Measurements from ENCODE around the gene MESP2.
"Not testable (repeated sequence)": the region's sequence is repeated elsewhere in the genome, so short reads cannot be mapped to it uniquely, and the experiment has no call there.

The MESP2 gene

GRCh38 chr15:89781891-89782618 lies 5.9 kb downstream of the MESP2 start:
- DNase-seq = peak; percentile 16

DNA sequence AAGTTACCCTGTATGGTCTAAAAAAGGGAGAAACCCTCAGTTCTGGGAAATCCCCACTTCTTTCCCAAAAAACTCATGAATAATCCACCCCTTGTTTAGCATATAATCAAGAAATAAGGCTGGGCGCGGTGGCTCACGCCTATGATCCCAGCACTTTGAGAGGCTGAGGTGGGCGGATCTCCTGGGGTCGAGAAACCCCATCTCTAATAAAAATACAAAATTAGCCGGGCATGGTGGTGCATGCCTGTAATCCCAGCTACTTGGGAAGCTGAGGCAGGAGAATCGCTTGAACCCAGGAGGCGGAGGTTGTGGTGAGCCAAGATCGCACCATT lies 6.5 kb downstream of the MESP2 start:
- DNase-seq = not testable (repeated sequence)

GRCh38 chr15:89783111-89783860 lies 7.2 kb downstream of the MESP2 start:
- no peak for DNase-seq

DNA sequence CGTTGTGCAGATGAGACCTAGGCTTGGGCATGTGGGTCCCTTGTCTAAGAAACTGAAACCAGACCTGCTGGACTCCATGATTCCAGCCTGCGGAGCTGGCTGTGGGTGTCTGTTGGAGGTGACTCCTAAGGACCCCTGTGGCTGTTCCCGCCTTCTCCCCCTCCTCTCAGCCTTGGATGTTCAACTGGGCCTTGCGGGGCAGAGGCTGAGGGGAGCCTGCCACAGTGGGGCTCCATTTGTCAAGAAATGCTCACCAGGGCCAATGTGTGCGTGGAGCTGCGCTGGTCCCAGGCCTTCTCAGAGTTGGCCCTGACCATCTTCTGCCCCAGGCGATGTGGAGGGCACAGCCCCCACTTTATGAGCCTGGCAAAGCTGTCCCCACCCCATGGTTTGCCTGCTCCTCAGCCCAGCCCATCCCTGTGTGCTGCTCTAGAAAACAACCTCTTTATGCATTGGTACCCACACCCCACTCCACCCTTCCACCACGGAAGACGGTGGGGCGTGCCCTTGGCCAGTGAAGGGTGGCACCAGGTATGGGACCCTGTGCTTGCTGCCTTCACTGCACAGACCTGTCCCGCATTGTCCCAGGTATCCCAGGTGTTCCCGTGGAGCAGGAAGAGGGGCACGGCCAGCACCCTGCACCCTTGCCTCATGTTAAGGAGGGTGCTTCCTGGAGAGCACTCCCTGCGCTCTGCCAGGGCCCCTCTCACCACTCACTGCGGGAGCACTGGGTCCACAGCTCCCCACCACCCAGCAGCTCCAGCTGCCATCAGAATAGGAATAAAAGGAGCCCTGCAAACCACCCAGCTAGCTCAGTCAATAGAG lies 7.9 kb downstream of the MESP2 start:
- no peak for DNase-seq

DNA sequence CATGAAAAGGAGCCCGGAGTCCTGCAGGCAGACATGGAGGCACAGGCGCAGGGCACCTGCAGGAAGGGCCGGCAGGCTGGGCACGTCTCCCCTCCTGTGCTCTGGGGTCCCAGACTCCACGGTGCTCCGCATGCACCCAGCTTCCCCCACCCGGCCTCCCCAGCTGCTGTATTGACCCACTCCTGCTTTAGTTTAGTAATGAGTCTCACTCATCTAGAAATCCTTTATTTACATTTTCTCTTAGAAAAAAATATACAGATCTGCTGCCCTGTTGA lies 8.5 kb downstream of the MESP2 start:
- no peak for DNase-seq

- no peak for DNase-seq
Observed at GRCh38 chr15:89785064-89785773, 9.1 kb downstream of the MESP2 start.

GRCh38 chr15:89785774-89786140 lies 9.6 kb downstream of the MESP2 start:
- no peak for DNase-seq

GRCh38 chr15:89787944-89788343 lies 11.8 kb downstream of the MESP2 start:
- no peak for DNase-seq

GRCh38 chr15:89788585-89788984 lies 12.5 kb downstream of the MESP2 start:
- DNase-seq = not testable (repeated sequence)

- no peak for DNase-seq
Observed at GRCh38 chr15:89790206-89790605, 14.1 kb downstream of the MESP2 start.

DNA sequence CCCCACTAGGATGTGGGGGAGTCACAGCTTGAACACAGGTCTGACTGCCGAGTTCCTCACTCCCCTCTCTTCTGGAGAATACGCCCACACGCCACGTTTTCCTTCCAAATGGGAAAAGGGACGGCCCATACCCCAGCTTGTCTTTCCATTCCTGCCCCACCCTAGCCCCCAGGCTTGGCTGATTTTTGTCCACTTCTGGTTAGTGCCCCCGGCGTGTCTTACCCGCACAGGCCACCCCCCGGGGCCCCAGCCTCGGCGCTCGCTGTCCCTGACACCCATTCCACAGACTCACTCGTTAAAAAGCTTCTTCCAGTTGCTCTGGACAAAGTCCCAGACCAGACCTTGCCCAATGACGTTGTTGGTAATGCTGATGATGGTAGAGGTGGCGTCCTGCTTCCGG lies 14.5 kb downstream of the MESP2 start:
- no peak for DNase-seq

- no peak for DNase-seq
Observed at GRCh38 chr15:89792106-89792805, 16.1 kb downstream of the MESP2 start.

GRCh38 chr15:89794627-89795241 lies 18.6 kb downstream of the MESP2 start:
- no peak for DNase-seq

DNA sequence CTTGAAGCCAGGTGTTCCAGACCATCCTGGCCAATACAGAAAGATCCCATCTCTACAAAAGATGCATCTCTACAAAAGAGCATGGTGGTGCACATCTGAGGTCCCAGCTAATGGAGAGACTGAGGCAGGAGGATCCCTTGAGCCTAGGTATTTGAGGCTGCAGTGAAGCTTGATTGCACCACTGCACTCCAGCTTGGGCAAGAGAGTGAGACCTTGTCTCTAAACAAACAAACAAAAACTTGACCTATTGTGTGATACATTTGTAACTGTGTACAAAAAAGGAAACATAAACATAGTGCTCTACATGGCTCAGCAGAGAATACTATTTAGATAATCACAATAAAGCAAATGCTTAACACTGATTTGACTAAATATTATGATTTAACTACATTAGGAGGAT lies 19.9 kb downstream of the MESP2 start:
- no peak for DNase-seq

GRCh38 chr15:89797678-89798201 lies 21.6 kb downstream of the MESP2 start:
- no peak for DNase-seq

GRCh38 chr15:89799011-89799911 lies 23.1 kb downstream of the MESP2 start:
- DNase-seq = no peak

DNA sequence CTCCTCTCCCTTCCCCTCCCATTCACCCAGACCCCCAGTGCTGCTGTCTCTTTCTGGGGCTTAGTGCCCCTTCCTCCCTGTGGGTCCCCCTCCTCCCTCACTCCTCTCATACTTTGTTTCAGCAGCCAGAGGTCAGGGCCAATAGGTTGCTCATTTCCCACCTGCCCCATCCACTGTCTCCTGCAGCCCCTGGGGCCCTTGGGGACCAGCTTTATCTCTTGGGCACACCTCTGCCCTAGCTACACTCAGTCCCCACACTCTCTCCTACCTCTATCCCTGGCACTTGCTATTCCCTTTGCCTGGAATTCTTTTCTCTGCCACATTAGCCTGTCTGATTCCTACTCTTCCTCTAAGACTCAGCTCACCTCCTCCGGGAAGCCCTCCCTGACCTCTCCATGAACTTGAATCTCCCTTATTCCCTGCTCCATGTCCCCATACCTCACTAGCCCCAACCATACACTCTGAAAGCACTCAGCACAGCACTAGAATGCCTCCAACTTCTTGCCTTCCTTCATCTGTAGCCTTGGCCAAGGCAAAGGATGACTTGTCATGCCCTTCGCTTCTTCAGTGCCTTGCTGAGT lies 23.9 kb downstream of the MESP2 start:
- DNase-seq = no peak

- DNase-seq = no peak
Observed at GRCh38 chr15:89801471-89802195, 25.5 kb downstream of the MESP2 start.

DNA sequence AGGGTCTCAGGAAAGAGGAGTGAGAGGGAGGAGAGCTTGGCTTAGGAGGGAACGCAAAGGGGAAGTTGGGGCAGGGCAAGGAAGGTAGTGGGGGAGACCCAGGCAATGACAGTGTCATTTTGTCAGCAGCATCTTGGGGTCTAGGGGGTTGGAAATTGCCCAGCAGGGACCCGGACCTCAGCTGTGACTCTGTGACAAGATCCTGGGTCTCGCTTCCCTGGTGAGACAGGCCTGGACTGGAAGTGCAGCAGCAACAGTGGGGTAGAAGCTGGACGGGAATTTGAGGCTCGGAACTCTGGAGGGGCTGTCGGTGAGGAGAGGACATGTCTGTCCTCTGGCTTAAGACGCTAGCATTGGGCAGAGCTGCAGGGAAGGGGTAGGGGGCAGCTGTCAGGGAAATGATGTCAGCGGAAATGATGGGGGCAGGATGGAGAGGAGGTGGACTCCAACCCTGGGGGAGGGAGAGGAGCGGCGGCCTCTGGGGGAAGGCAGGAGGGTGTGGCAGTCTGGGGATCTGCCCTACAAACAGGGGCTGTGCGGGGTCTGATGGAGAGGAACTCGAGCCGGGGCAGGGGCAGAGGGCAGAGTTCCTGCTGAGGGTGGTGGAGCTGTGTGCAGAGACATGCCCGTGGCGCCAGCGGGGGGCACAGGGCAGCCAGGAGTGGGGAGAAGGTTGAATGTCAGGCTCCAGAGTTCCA lies 26.2 kb downstream of the MESP2 start:
- DNase-seq = no peak

Measured in stimulated activated CD4-positive, alpha-beta T cell treated with anti-CD3 and anti-CD28 coated beads, Interleukin-15, amount 100 ng/mL, for 24 hours (primary cell).